ENCODE measurements around the gene MYO7B. TPM values are rescaled to one million over a fixed set of nuclear protein-coding genes. Genes with fewer than 3 reads are reported as not detected.

The MYO7B gene
- total and polyA plus RNA-seq, 2 donors (not counting 1 experiment from before 2014, with no cell fraction given): 5.0 to 68.2 TPM

- intact Hi-C loops (cut with micrococcal nuclease): no loop called here
- Histone ChIP-seq H3K27me3 (replicated peaks in 1 of 4; ENCODE audit: control extremely low read depth in 1 of 4, control insufficient read depth in 3 of 4, insufficient read depth in 4 of 4, low read length in 3 of 4) (no peaks in the 10 kb centered on the region), H3K9ac (ENCODE audit: low read length) (peak overlapping the region; percentile 30), H3K4me3 (ENCODE audit: control extremely low read depth in 1 of 5, extremely low read depth in 1 of 5, insufficient read depth in 1 of 5, low read depth in 2 of 5, low read length in 4 of 5) (peak overlapping the region in 1 of 5 experiments; percentile 21), H3K4me1 (ENCODE audit: control insufficient read depth in 2 of 2, insufficient read depth in 2 of 2, low read length in 2 of 2) (peaks cover 45 to 47% of the 10 kb centered on the region in 2 donors), H2AFZ (ENCODE audit: insufficient read depth, low read depth, low read length, poor library complexity, severe bottlenecking) (no peak overlapping the region), H3K4me2 (replicated peaks; ENCODE audit: low read depth, low read length, poor library complexity, severe bottlenecking) (peak overlapping the region; percentile 71), H3K9me3 (ENCODE audit: control extremely low read depth in 1 of 3, control insufficient read depth in 2 of 3, insufficient read depth in 1 of 3, low read length in 2 of 3) (peaks cover 0 to 11% (median 0%) of the 10 kb centered on the region in 3 donors), H3K27ac (ENCODE audit: low read length in 2 of 2) (peak overlapping the region; percentile 59 to 70), H4K20me1 (ENCODE audit: control insufficient read depth, insufficient read depth, low read length, poor library complexity, severe bottlenecking) (no peaks in the 10 kb centered on the region), H3K36me3 (replicated peaks in 1 of 2; ENCODE audit: control extremely low read depth in 1 of 2, control insufficient read depth in 1 of 2, extremely low read depth in 1 of 2, insufficient read depth in 2 of 2, low read length in 1 of 2) (no peaks in the 10 kb centered on the region), H3K79me2 (ENCODE audit: control insufficient read depth, insufficient read depth, low read length) (no peaks in the 10 kb centered on the region)
- DNase-seq (peak; percentile 40), ATAC-seq (ENCODE audit: low read depth) (peak; percentile 26)
- TF ChIP-seq CTCF (IDR thresholded peaks at IDR 0.05) (no peak), EZH2 (IDR thresholded peaks at IDR 0.05; ENCODE audit: borderline replicate concordance, insufficient read depth, low read depth, low read length, poor library complexity, severe bottlenecking) (no peak)
- ChIA-PET CTCF (interaction anchor here (0.6 to 2.7 kb wide), 6 partner anchors 16 to 231 kb away, joined by 3 to 26 read pairs (median 4); no protein-coding TSS in a partner anchor), POLR2A (interaction anchor here (0.5 to 0.9 kb wide), 2 partner anchors 16 to 88 kb away, joined by 3 to 4 read pairs; no protein-coding TSS in a partner anchor)
- no peaks in the 10 kb centered on the region for H3K27me3 Mint-ChIP-seq
- peak overlapping the region; percentile 79 for H3K27ac Mint-ChIP-seq
- no CpG with 5 or more reads among the region's 4 CpGs for WGBS (ENCODE audit: insufficient coverage)
- peak overlapping the region; percentile 42 for H3K4me3 Mint-ChIP-seq
- peaks cover 62% of the 10 kb centered on the region for H3K4me1 Mint-ChIP-seq
- H3K9me3 Mint-ChIP-seq (ENCODE audit: insufficient read depth): no peaks in the 10 kb centered on the region
Measured at GRCh38 chr2:127575185-127575765, 39.8 kb downstream of the MYO7B start.

- H3K27ac ChIP-seq (ENCODE audit: low read length in 2 of 2): peak overlapping the region; percentile 59 to 70
- H3K4me2 ChIP-seq (replicated peaks; ENCODE audit: low read depth, low read length, poor library complexity, severe bottlenecking): peak overlapping the region; percentile 71
- WGBS (ENCODE audit: insufficient coverage): 43% methylated on average over 8 of the region's 11 CpGs
- TF ChIP-seq EZH2 (IDR thresholded peaks at IDR 0.05; ENCODE audit: borderline replicate concordance, insufficient read depth, low read depth, low read length, poor library complexity, severe bottlenecking) (no peak), CTCF (IDR thresholded peaks at IDR 0.05) (no peak)
- peak overlapping the region in 1 of 5 experiments; percentile 21 for H3K4me3 ChIP-seq (ENCODE audit: control extremely low read depth in 1 of 5, extremely low read depth in 1 of 5, insufficient read depth in 1 of 5, low read depth in 2 of 5, low read length in 4 of 5)
- Mint-ChIP-seq H3K9me3 (ENCODE audit: insufficient read depth) (no peaks in the 10 kb centered on the region), H3K4me1 (peaks cover 63% of the 10 kb centered on the region), H3K27ac (peak overlapping the region; percentile 79), H3K27me3 (no peaks in the 10 kb centered on the region), H3K4me3 (peak overlapping the region; percentile 42)
- ATAC-seq (ENCODE audit: low read depth) (no peak), DNase-seq (peak; percentile 10)
- ChIA-PET CTCF (interaction anchor here (1.0 to 2.7 kb wide), 4 partner anchors 15 to 97 kb away, joined by 3 to 26 read pairs (median 6); no protein-coding TSS in a partner anchor), POLR2A (interaction anchor here (0.5 to 0.9 kb wide), 2 partner anchors 15 to 88 kb away, joined by 3 to 4 read pairs; no protein-coding TSS in a partner anchor)
- H3K9me3 ChIP-seq (ENCODE audit: control extremely low read depth in 1 of 3, control insufficient read depth in 2 of 3, insufficient read depth in 1 of 3, low read length in 2 of 3): peaks cover 0 to 11% (median 0%) of the 10 kb centered on the region in 3 donors
- H3K27me3 ChIP-seq (replicated peaks in 1 of 4; ENCODE audit: control extremely low read depth in 1 of 4, control insufficient read depth in 3 of 4, insufficient read depth in 4 of 4, low read length in 3 of 4): no peaks in the 10 kb centered on the region
- H4K20me1 ChIP-seq (ENCODE audit: control insufficient read depth, insufficient read depth, low read length, poor library complexity, severe bottlenecking): no peaks in the 10 kb centered on the region
- peaks cover 45 to 47% of the 10 kb centered on the region in 2 donors for H3K4me1 ChIP-seq (ENCODE audit: control insufficient read depth in 2 of 2, insufficient read depth in 2 of 2, low read length in 2 of 2)
- H3K79me2 ChIP-seq (ENCODE audit: control insufficient read depth, insufficient read depth, low read length): no peaks in the 10 kb centered on the region
- H3K36me3 ChIP-seq (replicated peaks in 1 of 2; ENCODE audit: control extremely low read depth in 1 of 2, control insufficient read depth in 1 of 2, extremely low read depth in 1 of 2, insufficient read depth in 2 of 2, low read length in 1 of 2): no peaks in the 10 kb centered on the region
- H2AFZ ChIP-seq (ENCODE audit: insufficient read depth, low read depth, low read length, poor library complexity, severe bottlenecking): no peak overlapping the region
- H3K9ac ChIP-seq (ENCODE audit: low read length): peak overlapping the region; percentile 30
- intact Hi-C loops (cut with micrococcal nuclease): no loop called here
Measured at GRCh38 chr2:127575941-127576432, 40.5 kb downstream of the MYO7B start.

Measured in B cell (primary cell).